HG03159 (cell line): ENCODE data around the gene CALML5.

ENCODE experiments used
- ATAC-seq: cut with Tn5 transposase; IDR thresholded peaks from one replicate; pipeline ENCODE4 v1.9.1; 2021; ENCODE audit warnings: mild to moderate bottlenecking, moderate library complexity; ENCODE audit not compliant: unreplicated experiment

Gene CALML5

GRCh38 chr10:5467634-5468255 is 31.6 kb downstream of the CALML5 start:
- ATAC-seq: no peak

DNA sequence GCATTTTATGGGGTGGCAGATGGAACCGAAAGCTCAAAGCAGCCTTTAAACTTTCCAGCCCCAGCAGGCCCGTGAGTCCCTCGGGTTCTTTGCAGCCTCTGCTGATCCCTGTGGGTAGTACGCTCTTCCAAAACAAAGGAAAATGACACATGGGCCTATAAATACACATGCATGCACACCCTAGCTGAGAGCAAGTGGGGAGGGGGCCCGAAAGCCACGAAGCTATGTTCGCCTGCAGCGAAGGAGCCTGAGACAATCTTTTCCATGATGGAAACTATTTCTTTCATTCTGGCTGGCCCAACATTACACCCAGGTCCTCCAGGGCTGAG is 32.2 kb downstream of the CALML5 start:
- no peak for ATAC-seq

GRCh38 chr10:5466451-5467206 is 32.7 kb downstream of the CALML5 start:
- ATAC-seq: no peak

DNA sequence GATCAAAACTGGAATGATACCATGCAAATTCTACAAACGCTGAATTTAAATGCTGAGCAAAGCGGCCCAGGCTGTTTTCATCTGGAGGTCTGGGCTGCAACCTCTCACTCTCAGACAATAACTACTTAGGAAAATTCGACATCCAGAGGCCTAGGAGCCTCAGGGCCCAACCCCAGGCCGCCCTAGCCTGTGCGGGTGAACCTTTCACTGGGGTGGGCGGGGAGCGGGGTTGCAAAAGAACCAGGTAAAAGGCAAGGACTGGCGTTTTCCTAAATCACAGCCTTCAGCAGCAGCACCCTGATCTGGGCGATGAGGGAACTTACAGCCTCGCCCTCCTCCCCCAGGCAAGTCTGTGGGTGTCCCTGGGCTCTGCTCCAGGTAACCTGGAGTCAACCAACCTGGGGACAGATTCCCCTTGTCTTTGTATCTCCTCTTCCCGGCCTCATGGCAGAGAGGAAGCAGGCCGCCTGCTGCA is 33.4 kb downstream of the CALML5 start:
- ATAC-seq: no peak

- ATAC-seq: no peak
Observed at GRCh38 chr10:5464546-5464945, 34.8 kb downstream of the CALML5 start.

DNA sequence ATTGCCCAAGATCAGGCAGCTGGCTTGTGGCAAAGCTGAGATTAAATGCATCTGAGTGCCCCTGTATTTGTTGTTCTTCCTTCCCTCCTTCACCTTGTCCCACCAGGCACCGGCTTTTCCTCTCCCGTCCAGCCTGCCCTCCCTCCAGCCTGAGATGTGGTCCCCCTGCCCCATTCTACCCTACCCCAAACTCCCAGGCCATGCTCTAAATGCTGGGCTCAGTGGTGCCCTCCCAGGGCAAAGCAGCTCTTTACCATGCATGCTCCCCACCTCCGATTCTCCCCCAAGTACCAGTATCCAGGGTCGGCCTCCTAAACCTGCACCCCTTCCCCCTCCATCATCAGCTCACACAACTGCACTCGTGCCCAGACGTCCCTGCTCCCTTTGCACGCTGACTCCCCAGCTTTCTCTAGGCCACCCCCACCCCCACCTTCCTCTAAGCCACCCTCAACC is 36.5 kb downstream of the CALML5 start:
- ATAC-seq: no peak

DNA sequence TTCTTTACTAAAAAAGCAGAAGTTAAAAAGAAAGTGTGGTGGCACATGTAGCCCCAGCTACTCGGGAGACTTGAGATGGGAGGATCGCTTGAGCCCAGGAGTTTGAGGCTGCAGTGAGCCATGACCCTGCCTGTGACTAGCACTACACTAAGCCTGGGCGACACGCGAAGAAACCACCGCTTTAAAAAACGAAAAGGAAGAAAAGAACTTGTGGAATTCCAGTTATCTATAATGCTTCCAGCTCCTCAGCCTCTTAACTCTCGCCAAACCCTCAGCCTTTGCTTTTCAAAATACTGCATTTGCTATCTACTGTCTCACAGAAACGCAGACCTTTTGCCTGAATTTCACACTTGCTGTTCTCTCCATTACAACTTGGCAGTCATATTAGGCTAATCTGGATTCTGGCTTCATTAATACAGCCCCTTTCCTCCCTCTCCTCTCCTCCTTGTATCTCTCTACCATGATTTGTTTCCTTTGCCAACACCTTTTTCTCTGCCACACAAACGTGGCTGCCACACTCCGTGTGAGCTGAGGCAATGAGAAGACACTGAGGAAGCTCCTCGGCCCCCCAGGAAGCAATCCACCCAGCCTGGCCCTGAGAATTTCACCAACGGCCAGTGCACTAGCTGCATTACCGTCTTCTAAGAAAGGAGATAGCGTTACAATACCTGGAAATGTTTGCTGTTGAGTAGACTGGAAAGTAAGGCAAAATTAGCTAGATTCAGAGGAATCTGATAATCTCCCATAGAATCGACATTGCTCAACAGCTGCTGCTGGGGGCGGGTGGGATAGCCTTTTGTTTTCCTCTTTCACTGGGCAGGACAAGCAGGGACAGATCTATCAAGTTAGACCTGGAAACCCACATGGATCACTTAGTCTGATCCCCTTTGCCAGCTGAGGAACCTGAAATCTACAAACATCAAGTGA is 37.2 kb downstream of the CALML5 start:
- ATAC-seq: no peak

DNA sequence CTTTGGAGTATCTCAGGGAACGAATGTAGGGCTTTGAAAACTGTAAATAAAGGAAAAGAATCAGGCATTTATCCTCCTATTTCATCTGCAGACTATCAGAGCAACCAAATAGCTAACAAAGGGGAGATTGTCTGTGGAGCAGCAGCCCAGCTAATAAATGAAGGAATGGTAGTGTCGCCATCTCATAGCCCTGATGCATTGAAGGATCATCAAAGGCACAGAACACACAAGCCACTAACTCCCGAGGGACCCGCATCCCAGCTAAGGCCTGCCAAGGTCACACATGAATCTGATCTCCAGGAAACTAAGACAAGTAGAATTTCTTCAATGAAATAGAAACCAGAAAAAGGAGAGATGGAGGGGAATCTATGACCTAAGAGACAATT is 38.2 kb downstream of the CALML5 start:
- no peak for ATAC-seq

DNA sequence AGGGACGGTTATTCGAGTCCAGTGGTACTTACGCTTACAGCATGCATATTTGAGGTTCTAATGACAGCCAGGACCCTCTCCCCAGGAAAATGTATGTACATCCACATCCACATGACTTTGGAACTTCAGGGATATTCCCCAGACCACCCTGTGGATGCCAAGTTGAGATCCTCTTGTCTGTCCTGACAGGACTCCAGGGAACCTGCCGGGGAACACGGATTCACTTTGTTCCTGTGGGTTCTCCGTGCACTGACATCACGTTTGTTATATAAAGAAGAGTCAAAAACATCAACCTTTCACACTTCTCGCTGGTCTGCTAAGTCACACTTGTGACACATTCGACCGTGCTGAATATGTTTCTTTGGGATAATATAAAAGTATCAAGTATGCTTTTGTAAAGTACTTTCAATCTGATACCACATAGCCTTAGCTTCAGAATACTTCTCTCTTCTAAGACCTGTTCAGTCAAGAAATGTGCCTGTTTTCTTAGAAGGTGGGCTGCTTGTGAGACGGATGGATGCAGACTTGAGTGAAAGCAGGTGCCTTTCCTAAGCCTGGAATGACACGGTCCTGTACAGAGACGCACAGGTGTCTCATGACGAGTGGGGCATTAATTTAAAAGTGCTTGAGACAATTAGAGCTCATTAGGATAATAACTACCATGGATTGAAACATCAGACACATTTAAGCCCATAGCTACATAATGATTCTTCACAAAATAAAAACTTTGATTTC is 38.7 kb downstream of the CALML5 start:
- ATAC-seq: no peak

- ATAC-seq: no peak
Observed at GRCh38 chr10:5458949-5459747, 40.2 kb downstream of the CALML5 start.

GRCh38 chr10:5458425-5458824 is 40.9 kb downstream of the CALML5 start:
- ATAC-seq: no peak

- no peak for ATAC-seq
Observed at GRCh38 chr10:5457741-5458140, 41.6 kb downstream of the CALML5 start.

- no peak for ATAC-seq
Observed at GRCh38 chr10:5456563-5456962, 42.8 kb downstream of the CALML5 start.

DNA sequence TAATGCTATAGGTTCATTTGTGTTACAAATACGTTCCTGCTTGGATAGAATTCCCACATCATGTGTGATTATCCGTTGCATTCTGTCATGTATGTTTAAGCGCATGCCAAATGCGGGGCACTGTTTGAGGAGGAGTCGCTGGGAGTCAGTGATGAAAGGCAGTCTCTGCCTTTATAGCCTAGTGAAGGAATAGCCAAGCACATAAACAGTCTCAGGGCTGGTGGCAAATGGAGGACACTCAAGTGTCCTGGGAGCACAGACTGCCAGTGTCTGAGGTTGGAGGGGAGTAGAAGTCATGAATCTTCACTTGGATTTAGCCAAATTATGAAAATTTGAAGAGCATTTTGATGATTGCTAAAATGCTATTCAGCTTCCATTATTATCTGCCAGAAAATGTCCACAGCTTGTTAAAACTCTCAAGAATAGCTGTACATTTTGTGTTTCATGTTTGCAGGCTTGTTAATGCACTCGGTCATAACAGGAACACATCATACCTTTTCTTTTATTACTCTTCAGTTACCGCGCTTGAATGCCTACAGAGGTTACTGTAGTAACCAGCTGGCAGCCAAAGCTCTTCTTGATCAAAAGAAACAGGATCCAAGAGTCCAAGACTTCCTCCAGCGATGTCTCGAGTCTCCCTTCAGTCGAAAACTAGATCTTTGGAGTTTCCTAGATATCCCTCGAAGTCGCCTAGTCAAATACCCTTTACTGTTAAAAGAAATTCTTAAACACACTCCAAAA is 45.5 kb downstream of the CALML5 start:
- ATAC-seq: no peak

- no peak for ATAC-seq
Observed at GRCh38 chr10:5450605-5451384, 48.6 kb downstream of the CALML5 start.

GRCh38 chr10:5449823-5450222 is 49.5 kb downstream of the CALML5 start:
- no peak for ATAC-seq

GRCh38 chr10:5449227-5449626 is 50.1 kb downstream of the CALML5 start:
- no peak for ATAC-seq
